Measurements from ENCODE around the gene VPS4A.

- TF ChIP-seq POLR2AphosphoS5 (IDR thresholded peaks at IDR 0.05; ENCODE audit: low read depth, low read length) (no peak), POLR2A (IDR thresholded peaks at IDR 0.05; ENCODE audit: borderline replicate concordance, extremely low read depth, insufficient read depth, insufficient read length) (no peak), FOSL1 (IDR thresholded peaks at IDR 0.05; ENCODE audit: low read depth) (no peak)
- TF ChIP-seq, protein P1, sequence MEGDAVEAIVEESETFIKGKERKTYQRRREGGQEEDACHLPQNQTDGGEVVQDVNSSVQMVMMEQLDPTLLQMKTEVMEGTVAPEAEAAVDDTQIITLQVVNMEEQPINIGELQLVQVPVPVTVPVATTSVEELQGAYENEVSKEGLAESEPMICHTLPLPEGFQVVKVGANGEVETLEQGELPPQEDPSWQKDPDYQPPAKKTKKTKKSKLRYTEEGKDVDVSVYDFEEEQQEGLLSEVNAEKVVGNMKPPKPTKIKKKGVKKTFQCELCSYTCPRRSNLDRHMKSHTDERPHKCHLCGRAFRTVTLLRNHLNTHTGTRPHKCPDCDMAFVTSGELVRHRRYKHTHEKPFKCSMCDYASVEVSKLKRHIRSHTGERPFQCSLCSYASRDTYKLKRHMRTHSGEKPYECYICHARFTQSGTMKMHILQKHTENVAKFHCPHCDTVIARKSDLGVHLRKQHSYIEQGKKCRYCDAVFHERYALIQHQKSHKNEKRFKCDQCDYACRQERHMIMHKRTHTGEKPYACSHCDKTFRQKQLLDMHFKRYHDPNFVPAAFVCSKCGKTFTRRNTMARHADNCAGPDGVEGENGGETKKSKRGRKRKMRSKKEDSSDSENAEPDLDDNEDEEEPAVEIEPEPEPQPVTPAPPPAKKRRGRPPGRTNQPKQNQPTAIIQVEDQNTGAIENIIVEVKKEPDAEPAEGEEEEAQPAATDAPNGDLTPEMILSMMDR (IDR thresholded peaks at IDR 0.05 in 2 of 3, conservative IDR thresholded peaks at IDR 0.05 in 1 of 3; ENCODE audit: borderline replicate concordance in 1 of 3, insufficient read depth in 1 of 3, low read depth in 2 of 3, low read length in 2 of 3), result no peak
- TF ChIP-seq, protein P2, sequence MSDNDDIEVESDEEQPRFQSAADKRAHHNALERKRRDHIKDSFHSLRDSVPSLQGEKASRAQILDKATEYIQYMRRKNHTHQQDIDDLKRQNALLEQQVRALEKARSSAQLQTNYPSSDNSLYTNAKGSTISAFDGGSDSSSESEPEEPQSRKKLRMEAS (IDR thresholded peaks at IDR 0.05), result no peak
These were observed 12.9 kb upstream of the VPS4A start for GRCh38 chr16:69298261-69298660.

All from HCT116 (cell line).